Measurements from ENCODE around the gene METTL8.

METTL8 gene

GRCh38 chr2:171346723-171347557 lies 86.8 kb downstream of the METTL8 start:
- no peak for DNase-seq (ENCODE audit: low read depth in 1 of 2, low spot score in 1 of 2)

- DNase-seq (ENCODE audit: low read depth in 1 of 2, low spot score in 1 of 2): no peak
These were observed 87.6 kb downstream of the METTL8 start for GRCh38 chr2:171345971-171346722.

- no peak for DNase-seq (ENCODE audit: low read depth in 1 of 2, low spot score in 1 of 2)
These were observed 89.6 kb downstream of the METTL8 start for GRCh38 chr2:171344182-171344581.

GRCh38 chr2:171342067-171342413 lies 91.8 kb downstream of the METTL8 start:
- DNase-seq (ENCODE audit: low read depth in 1 of 2, low spot score in 1 of 2): no peak

- DNase-seq (ENCODE audit: low read depth in 1 of 2, low spot score in 1 of 2): no peak
These were observed 92.3 kb downstream of the METTL8 start for GRCh38 chr2:171341394-171342066.

- DNase-seq (ENCODE audit: low read depth in 1 of 2, low spot score in 1 of 2): no peak
These were observed 98.8 kb downstream of the METTL8 start for GRCh38 chr2:171334946-171335345.

- no peak for DNase-seq (ENCODE audit: low read depth in 1 of 2, low spot score in 1 of 2)
These were observed 99.6 kb downstream of the METTL8 start for GRCh38 chr2:171334171-171334570.

GRCh38 chr2:171330155-171330956 lies 103.4 kb downstream of the METTL8 start:
- DNase-seq (ENCODE audit: low read depth in 1 of 2, low spot score in 1 of 2): no peak

- no peak for DNase-seq (ENCODE audit: low read depth in 1 of 2, low spot score in 1 of 2)
These were observed 106.7 kb downstream of the METTL8 start for GRCh38 chr2:171327043-171327496.

- no peak for DNase-seq (ENCODE audit: low read depth in 1 of 2, low spot score in 1 of 2)
These were observed 107.8 kb downstream of the METTL8 start for GRCh38 chr2:171325886-171326585.

GRCh38 chr2:171323971-171324528 lies 109.7 kb downstream of the METTL8 start:
- DNase-seq (ENCODE audit: low read depth in 1 of 2, low spot score in 1 of 2): no peak

- no peak for DNase-seq (ENCODE audit: low read depth in 1 of 2, low spot score in 1 of 2)
These were observed 110.9 kb downstream of the METTL8 start for GRCh38 chr2:171322928-171323327.

- DNase-seq (ENCODE audit: low read depth in 1 of 2, low spot score in 1 of 2): no peak
These were observed 113.1 kb downstream of the METTL8 start for GRCh38 chr2:171320731-171321130.

GRCh38 chr2:171320208-171320621 lies 113.6 kb downstream of the METTL8 start:
- no peak for DNase-seq (ENCODE audit: low read depth in 1 of 2, low spot score in 1 of 2)

- DNase-seq (ENCODE audit: low read depth in 1 of 2, low spot score in 1 of 2): peak in 1 of 2 donors; percentile 8
These were observed 114.5 kb downstream of the METTL8 start for GRCh38 chr2:171319164-171319810.

- no peak for DNase-seq (ENCODE audit: low read depth in 1 of 2, low spot score in 1 of 2)
These were observed 115.3 kb downstream of the METTL8 start for GRCh38 chr2:171318463-171318934.

GRCh38 chr2:171317492-171318125 lies 116.2 kb downstream of the METTL8 start:
- no peak for DNase-seq (ENCODE audit: low read depth in 1 of 2, low spot score in 1 of 2)

GRCh38 chr2:171316755-171317337 lies 116.9 kb downstream of the METTL8 start:
- DNase-seq (ENCODE audit: low read depth in 1 of 2, low spot score in 1 of 2): no peak

All from stimulated activated CD4-positive, alpha-beta T cell treated with anti-CD3 and anti-CD28 coated beads, Interleukin-15, amount 100 ng/mL, for 1 hour (primary cell).